Karpas-422 (cell line): ENCODE measurements around the gene KIFC1. TPM values are rescaled to one million over a fixed set of nuclear protein-coding genes. Genes with fewer than 3 reads are reported as not detected.

Source experiments
- DNase-seq: peaks from one replicate; pipeline ENCODE4 v3.0.0-alpha.2; 2015
- H2AFZ ChIP-seq: fragments of 200-600 bp; sonication (generic); 2 replicates; pipeline ENCODE4 v1.6.1; 2014; ENCODE audit warnings: antibody characterized with exemption, low read length, mixed read lengths
- H3K27ac ChIP-seq: fragments of 200-600 bp; sonication (generic); 2 replicates; pipeline ENCODE4 v1.5.1; 2014; ENCODE audit warnings: mild to moderate bottlenecking, low read length, moderate library complexity
- H3K27me3 ChIP-seq: fragments of 200-600 bp; sonication (generic); 2 replicates; pipeline ENCODE4 v1.6.1; 2014; ENCODE audit warnings: low read length, mixed read lengths
- H3K36me3 ChIP-seq: fragments of 200-600 bp; sonication (generic); 2 replicates; pipeline ENCODE4 v1.6.1; 2014; ENCODE audit warnings: low read length, mixed read lengths; ENCODE audit not compliant: insufficient read depth
- H3K4me1 ChIP-seq: fragments of 200-600 bp; sonication (generic); 2 replicates; pipeline ENCODE4 v1.6.1; 2014; ENCODE audit warnings: mild to moderate bottlenecking, low read length, mixed read lengths
- H3K4me2 ChIP-seq: fragments of 200-600 bp; sonication (generic); 2 replicates; pipeline ENCODE4 v1.6.1; 2014; ENCODE audit warnings: low read length, low read depth, mild to moderate bottlenecking; ENCODE audit not compliant: poor library complexity, severe bottlenecking
- H3K4me3 ChIP-seq: fragments of 200-600 bp; sonication (generic); 2 replicates; pipeline ENCODE4 v1.5.1; 2014; ENCODE audit warnings: mild to moderate bottlenecking, antibody characterized with exemption, low read length, mixed read lengths
- H3K79me2 ChIP-seq: fragments of 200-600 bp; sonication (generic); 2 replicates; pipeline ENCODE4 v1.6.1; 2014; ENCODE audit warnings: mild to moderate bottlenecking, low read length, mixed read lengths
- H3K9ac ChIP-seq: fragments of 200-600 bp; sonication (generic); 2 replicates; pipeline ENCODE4 v1.6.0; 2014; ENCODE audit warnings: low read length
- H3K9me2 ChIP-seq: fragments of 200-600 bp; sonication (generic), shearing (Covaris generic); replicated peaks from 2 replicates; pipeline ENCODE4 v1.6.0; 2014; ENCODE audit warnings: mild to moderate bottlenecking, low read length, moderate library complexity; ENCODE audit not compliant: insufficient read depth
- H3K9me3 ChIP-seq: fragments of 300-700, 200-600 bp; sonication (generic); 2 replicates; pipeline ENCODE4 v1.6.1; 2014; ENCODE audit warnings: low read length, mixed read lengths
- H4K20me1 ChIP-seq: fragments of 200-600 bp; sonication (generic); 2 replicates; pipeline ENCODE4 v1.6.1; 2014; ENCODE audit warnings: mild to moderate bottlenecking, antibody characterized with exemption, low read length, low read depth; ENCODE audit not compliant: insufficient read depth
- small RNA-seq: library from RNA; depleted of rRNA; stranded (forward); fragments of <200 nt; gene quantifications from one replicate; pipeline ENCODE3, GENCODE V24; 2014
- total RNA-seq: library from RNA; depleted of rRNA; stranded (reverse); fragments of >200 nt; shearing (Covaris generic); gene quantifications from 2 replicates; pipeline ENCODE4 v1.2.3, GENCODE V29; 2014; ENCODE audit warnings: low replicate concordance; rRNA removed

The KIFC1 gene
- total RNA-seq, 1 experiment from 2014 or later = 42.8 TPM

DNA sequence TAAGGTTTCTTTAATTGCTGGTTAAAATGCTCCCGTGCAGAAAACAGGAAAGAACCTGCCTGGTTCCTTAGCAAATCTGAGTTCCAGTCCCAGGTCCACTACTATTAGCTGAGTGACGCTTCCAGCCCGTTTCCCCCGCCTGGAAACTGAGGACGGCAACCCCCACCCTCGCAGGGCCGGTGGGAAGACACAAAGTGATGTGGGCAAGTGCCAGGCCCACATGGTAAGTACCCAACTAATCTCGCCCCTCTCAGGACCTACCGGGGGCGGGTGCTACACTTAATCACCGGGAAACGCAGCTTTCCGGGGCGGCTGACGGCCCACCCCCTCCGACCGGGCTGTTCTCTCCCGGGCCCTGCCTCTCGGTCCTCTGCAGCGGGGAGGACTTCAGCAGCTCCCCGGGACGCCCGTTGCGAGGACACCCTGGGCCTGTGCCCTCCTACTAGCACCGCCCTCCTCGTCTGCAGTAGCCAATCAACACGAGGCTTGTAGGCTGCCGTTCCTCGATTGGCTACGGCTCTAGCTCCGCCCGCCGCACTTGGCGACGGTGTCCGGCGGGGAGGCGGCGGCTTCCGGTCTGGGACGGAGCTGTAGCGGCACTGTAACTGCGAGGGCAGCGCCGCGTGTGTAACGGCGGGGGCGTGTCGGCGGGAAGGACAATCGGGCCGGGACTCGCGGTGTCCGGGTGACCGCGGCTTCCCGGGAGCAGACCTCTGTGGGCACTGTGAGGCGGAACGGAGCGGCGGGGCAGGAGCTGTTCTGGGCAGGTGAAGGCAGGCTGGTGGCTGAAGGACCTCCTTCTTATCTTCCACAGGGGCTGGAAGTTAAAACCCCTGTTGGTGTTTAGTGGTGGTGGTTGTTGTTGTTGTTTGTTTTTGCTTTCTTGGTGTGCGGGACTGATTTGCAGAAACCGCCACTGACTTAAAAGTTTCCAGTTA is 62.7 kb downstream of the KIFC1 start, which contains the start of gene ZBTB9:
Gene ZBTB9, plus strand, starts transcription at position 568 of the 938 bp plus-strand sequence. CDS start 525 bp downstream, outside the sequence.
- Histone ChIP-seq H3K9ac (peak within 1 kb of the TSS; percentile 83), H3K79me2 (peaks cover 19% of the 10 kb centered on the region), H3K36me3 (0 out of 2 replicates have a peak, but pooled peaks cover 6% of the 10 kb centered on the region), H3K9me2 (no peaks in the 10 kb centered on the region), H2AFZ (no peak within 1 kb of the TSS; the same call in 1 of the 2 replicates), H3K4me3 (peak within 1 kb of the TSS; percentile 85), H3K27ac (peak within 1 kb of the TSS; percentile 40), H3K27me3 (no peaks in the 10 kb centered on the region), H4K20me1 (no peaks in the 10 kb centered on the region; the same call in 1 of the 2 replicates), H3K9me3 (no peaks in the 10 kb centered on the region), H3K4me1 (peaks cover 19% of the 10 kb centered on the region), H3K4me2 (peak within 1 kb of the TSS; percentile 79)
- peak; percentile 98 for DNase-seq

DNA sequence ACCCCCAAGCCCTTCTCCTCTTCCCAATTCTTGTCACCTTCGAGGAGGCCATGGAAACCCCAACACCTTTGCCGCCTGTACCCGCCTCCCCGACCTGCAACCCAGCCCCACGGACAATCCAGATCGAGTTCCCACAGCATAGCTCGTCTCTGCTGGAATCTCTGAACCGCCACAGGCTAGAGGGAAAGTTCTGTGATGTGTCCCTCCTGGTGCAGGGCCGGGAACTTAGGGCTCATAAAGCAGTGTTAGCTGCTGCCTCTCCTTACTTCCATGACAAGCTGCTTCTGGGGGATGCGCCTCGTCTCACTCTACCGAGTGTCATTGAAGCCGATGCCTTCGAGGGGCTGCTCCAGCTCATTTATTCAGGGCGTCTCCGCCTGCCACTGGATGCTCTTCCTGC is 63.4 kb downstream of the KIFC1 start:
- H3K36me3 ChIP-seq = 0 out of 2 replicates have a peak, but pooled peaks cover 6% of the 10 kb centered on the region
- H3K4me1 ChIP-seq = peaks cover 19% of the 10 kb centered on the region
- no peak overlapping the region for H2AFZ ChIP-seq
- H3K27me3 ChIP-seq = no peaks in the 10 kb centered on the region
- no peak for DNase-seq
- no peaks in the 10 kb centered on the region for H3K9me2 ChIP-seq
- H4K20me1 ChIP-seq = no peaks in the 10 kb centered on the region; the same call in 1 of the 2 replicates
- peak overlapping the region; percentile 85 for H3K4me3 ChIP-seq
- no peaks in the 10 kb centered on the region for H3K9me3 ChIP-seq
- H3K27ac ChIP-seq = no peak overlapping the region
- peaks cover 19% of the 10 kb centered on the region for H3K79me2 ChIP-seq
- peak overlapping the region; percentile 83 for H3K9ac ChIP-seq
- H3K4me2 ChIP-seq = peak overlapping the region; percentile 79

DNA sequence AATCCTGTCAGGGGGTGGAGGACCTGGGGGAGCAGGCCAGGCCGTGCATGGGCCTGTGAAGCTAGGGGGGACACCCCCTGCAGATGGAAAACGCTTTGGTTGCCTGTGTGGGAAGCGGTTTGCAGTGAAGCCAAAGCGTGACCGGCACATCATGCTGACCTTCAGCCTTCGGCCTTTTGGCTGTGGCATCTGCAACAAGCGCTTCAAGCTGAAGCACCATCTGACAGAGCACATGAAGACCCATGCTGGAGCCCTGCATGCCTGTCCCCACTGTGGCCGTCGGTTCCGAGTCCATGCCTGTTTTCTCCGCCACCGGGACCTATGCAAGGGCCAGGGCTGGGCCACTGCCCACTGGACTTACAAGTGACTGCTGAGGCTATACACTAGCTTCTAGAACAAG is 64.5 kb downstream of the KIFC1 start:
- H3K4me3 ChIP-seq = no peak overlapping the region
- H3K79me2 ChIP-seq = peaks cover 19% of the 10 kb centered on the region
- H3K27me3 ChIP-seq = no peaks in the 10 kb centered on the region
- no peaks in the 10 kb centered on the region for H3K9me3 ChIP-seq
- H4K20me1 ChIP-seq = no peaks in the 10 kb centered on the region; the same call in 1 of the 2 replicates
- peaks cover 19% of the 10 kb centered on the region for H3K4me1 ChIP-seq
- H3K9ac ChIP-seq = no peak overlapping the region
- 0 out of 2 replicates have a peak, but pooled peaks cover 6% of the 10 kb centered on the region for H3K36me3 ChIP-seq
- no peak overlapping the region for H3K4me2 ChIP-seq
- H3K9me2 ChIP-seq = no peaks in the 10 kb centered on the region
- H3K27ac ChIP-seq = no peak overlapping the region
- no peak overlapping the region for H2AFZ ChIP-seq
- no peak for DNase-seq

DNA sequence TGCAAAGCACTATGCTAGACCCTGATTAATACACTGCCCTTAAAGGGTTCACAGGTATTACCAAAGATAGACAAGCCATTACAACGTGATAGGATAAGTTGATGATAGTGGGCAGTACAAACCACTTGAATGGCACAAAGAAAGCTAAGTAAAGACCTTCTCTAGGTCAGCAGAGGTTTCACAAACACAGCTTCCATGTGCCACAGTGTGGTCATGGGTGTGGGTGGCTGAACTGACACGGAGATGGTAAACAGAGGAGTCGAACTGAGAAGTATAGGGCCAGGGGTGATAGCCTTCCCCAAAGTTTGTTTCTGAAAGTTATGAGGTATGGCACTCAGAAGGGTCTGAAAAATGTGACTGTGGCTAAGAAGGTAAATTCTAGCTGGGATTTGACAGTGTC is 67.1 kb downstream of the KIFC1 start:
- no peaks in the 10 kb centered on the region for H3K27me3 ChIP-seq

DNA sequence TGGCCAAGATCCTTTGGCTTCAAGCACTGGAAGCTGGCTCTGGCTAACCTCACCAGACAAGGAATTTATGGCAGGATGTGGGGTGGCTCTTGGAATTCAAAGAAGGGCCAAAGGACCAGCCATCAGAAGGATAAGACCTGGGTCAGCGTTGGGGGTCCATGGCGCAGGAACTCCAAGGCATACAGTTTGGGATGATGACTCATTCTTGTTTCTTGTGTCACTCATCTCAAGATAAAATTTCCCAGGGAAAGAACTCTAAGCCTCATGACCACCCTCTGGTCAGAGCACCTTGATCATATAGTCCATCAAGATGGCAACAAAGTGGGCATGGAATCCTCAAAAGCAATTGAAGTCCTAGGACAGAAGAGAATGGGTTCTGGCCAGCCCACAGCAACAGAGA is 67.6 kb downstream of the KIFC1 start:
- H4K20me1 ChIP-seq = no peaks in the 10 kb centered on the region; the same call in 1 of the 2 replicates
- H3K4me3 ChIP-seq = no peak overlapping the region
- no peaks in the 10 kb centered on the region for H3K27me3 ChIP-seq
- H3K27ac ChIP-seq = no peak overlapping the region
- H3K36me3 ChIP-seq = 0 out of 2 replicates have a peak, but pooled peaks cover 6% of the 10 kb centered on the region
- peaks cover 13% of the 10 kb centered on the region for H3K79me2 ChIP-seq
- no peak overlapping the region for H3K9ac ChIP-seq
- H3K4me2 ChIP-seq = no peak overlapping the region
- H3K4me1 ChIP-seq = peaks cover 8% of the 10 kb centered on the region
- H3K9me2 ChIP-seq = no peaks in the 10 kb centered on the region
- DNase-seq = no peak
- no peak overlapping the region for H2AFZ ChIP-seq
- H3K9me3 ChIP-seq = no peaks in the 10 kb centered on the region

More for the DNA sequence above, 67.1 kb downstream of the KIFC1 start:
- Histone ChIP-seq H3K9me2 (no peaks in the 10 kb centered on the region), H3K36me3 (0 out of 2 replicates have a peak, but pooled peaks cover 6% of the 10 kb centered on the region), H3K4me1 (peaks cover 8% of the 10 kb centered on the region), H3K79me2 (peaks cover 13% of the 10 kb centered on the region), H3K4me3 (no peak overlapping the region), H3K9ac (no peak overlapping the region), H3K9me3 (no peaks in the 10 kb centered on the region), H2AFZ (no peak overlapping the region), H4K20me1 (no peaks in the 10 kb centered on the region; the same call in 1 of the 2 replicates), H3K4me2 (no peak overlapping the region), H3K27ac (no peak overlapping the region)
- no peak for DNase-seq

Small RNAs within 50 kb of the gene (small RNA-seq; reads per million reads assigned to genes)
- gene RPL35AP4 (not detected), gene ZBTB9 (not detected)

Other genes with a start within 250 kb of the KIFC1 start
- gene COL11A2, start 199.4 kb upstream of the KIFC1 start, total RNA-seq = 0.41 and 1.0 TPM in 2 replicates
- gene RXRB, start 191.2 kb upstream of the KIFC1 start, total RNA-seq = 26.2 and 31.1 TPM in 2 replicates
- gene SLC39A7, start 191.0 kb upstream of the KIFC1 start, total RNA-seq = 14.0 and 31.9 TPM in 2 replicates
- gene HSD17B8, start 187.2 kb upstream of the KIFC1 start, total RNA-seq = 15.5 and 26.2 TPM in 2 replicates
- 14.2 and 38.7 TPM in 2 replicates for gene RING1, start 183.3 kb upstream of the KIFC1 start, total RNA-seq
- 21.6 and 76.5 TPM in 2 replicates for gene VPS52, start 119.9 kb upstream of the KIFC1 start, total RNA-seq
- 7,996 and 13,063 TPM in 2 replicates for gene RPS18, start 119.7 kb upstream of the KIFC1 start, total RNA-seq
- gene B3GALT4, start 114.7 kb upstream of the KIFC1 start, total RNA-seq = 3.4 and 16.2 TPM in 2 replicates
- gene WDR46, start 102.6 kb upstream of the KIFC1 start, total RNA-seq = 59.6 and 91.1 TPM in 2 replicates
- gene PFDN6, start 102.2 kb upstream of the KIFC1 start, total RNA-seq = 66.7 and 126 TPM in 2 replicates
- gene RGL2, start 92.9 kb upstream of the KIFC1 start, total RNA-seq = 35.1 and 47.2 TPM in 2 replicates
- gene TAPBP, start 77.7 kb upstream of the KIFC1 start, total RNA-seq = 102 and 188 TPM in 2 replicates
- 4.9 and 11.8 TPM in 2 replicates for gene ZBTB22, start 74.1 kb upstream of the KIFC1 start, total RNA-seq
- gene DAXX, start 68.9 kb upstream of the KIFC1 start, total RNA-seq = 45.8 and 55.6 TPM in 2 replicates
- gene PHF1, start 19.2 kb downstream of the KIFC1 start, total RNA-seq = 32.6 and 66.6 TPM in 2 replicates
- 223 and 260 TPM in 2 replicates for gene CUTA, start 26.3 kb downstream of the KIFC1 start, total RNA-seq
- gene SYNGAP1, start 28.2 kb downstream of the KIFC1 start, total RNA-seq = 16.3 and 16.7 TPM in 2 replicates
- gene ZBTB9, start 62.8 kb downstream of the KIFC1 start, total RNA-seq = 5.1 and 6.8 TPM in 2 replicates
- gene BAK1, start 188.5 kb downstream of the KIFC1 start, total RNA-seq = 9.9 and 18.7 TPM in 2 replicates
- 3.9 and 6.1 TPM in 2 replicates for gene ITPR3, start 229.5 kb downstream of the KIFC1 start, total RNA-seq